SK-MEL-5 (cell line): ENCODE results near the gene ASF1B. TPM values are rescaled to one million over a fixed set of nuclear protein-coding genes. Genes with fewer than 3 reads are reported as not detected.
A peak's percentile ranks its signal among the peaks of the same experiment; 100 is the strongest.

ENCODE experiments used
- DNase-seq: peaks from one replicate; pipeline ENCODE4 v3.0.0-alpha.2; 2016; ENCODE audit warnings: low read depth, low spot score
- in situ Hi-C: cut with HindIII; loops from 2 replicates; pipeline ENCODE4 v1.10.0; 2016; ENCODE audit warnings: low sequenced_read_pairs, high pct_unique_total_duplicates, low pct_unique_long_range_greater_than_20kb
- total RNA-seq: library from RNA; depleted of rRNA; stranded (reverse); fragments of >200 nt; shearing (Covaris generic); gene quantifications from 2 replicates; pipeline ENCODE4 v1.2.3, GENCODE V29; 2014; rRNA removed

Gene ASF1B
- total RNA-seq, 1 experiment from 2014 or later, result 16.6 TPM

- DNase-seq, result peak; percentile 98
- in situ Hi-C loops, result no loop called here
Measured at GRCh38 chr19:14080887-14081796, 55.2 kb downstream of the ASF1B start.

- no peak for DNase-seq
- in situ Hi-C loops, result no loop called here
Measured at GRCh38 chr19:14078411-14078810, 58.0 kb downstream of the ASF1B start.

GRCh38 chr19:14073925-14074838, 62.2 kb downstream of the ASF1B start:
- no peak for DNase-seq
- in situ Hi-C loops, result no loop called here

DNA sequence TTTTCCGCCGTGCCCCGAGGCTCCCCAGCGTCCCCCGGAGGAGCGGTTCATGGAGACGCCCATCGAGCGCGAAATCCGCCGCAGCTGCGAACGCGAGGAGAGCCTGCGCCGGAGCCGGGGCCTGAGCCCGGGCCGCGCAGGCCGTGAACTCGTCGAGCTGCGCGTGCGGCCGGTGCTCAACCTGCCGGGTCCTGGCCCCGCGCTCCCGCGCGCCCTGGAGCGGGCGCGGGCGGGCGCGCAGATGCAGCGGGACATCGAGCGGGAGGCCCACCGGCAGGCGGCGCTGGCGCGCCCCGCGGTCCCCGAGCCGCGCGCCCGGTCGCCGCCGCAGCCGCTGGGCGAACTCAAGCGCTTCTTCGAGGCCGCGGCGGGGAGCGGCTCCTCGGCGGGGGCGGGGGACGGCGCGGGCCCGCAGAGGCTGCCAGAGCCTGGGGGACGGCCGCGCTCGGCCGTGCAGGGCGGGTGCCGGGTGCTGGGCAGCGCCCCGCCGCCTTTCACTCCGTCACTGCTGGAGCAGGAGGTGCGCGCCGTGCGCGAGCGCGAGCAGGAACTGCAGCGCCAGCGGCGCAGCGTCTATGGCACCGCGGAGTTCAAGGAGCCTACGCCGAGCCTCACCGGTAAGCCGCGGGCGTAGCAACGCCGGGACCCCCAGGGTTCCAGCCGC, 63.0 kb downstream of the ASF1B start:
- DNase-seq, result peak; percentile 58
- in situ Hi-C loops, result no loop called here

DNA sequence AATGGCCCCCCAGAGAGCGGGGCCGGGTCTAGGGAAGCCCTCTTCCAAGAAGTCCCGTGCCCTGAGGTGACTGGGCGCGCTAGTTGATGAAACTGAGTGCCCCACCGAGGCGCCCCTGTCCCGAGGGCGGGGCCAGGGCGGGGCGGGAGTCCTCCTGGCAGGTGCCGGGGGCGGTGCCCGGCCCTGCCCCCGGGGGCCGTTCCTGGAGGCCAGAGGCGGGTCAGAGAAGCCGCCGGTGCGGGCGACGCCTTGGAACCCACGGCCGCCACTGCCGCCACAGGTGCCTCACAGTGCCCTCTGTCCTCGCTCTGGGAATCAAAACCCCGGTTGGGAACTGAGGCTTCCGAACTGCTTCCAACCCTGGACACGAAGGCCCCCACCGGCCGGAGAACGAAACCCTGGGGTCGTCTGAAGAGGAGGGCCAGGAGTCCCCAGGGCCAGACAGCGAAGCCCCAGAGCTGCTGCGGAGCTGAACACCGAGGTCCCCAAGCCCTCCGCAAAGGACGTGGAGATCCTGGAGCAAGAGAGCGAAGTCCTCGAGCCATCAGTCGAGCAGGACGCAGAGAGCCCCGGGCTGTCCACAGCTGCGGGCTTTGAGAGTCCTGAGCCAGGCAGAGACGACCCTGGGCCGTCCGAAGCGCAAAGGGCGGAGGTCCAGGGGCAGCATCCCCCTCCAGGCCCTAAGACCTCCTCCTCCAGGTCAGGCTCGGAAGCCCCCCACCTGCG, 63.7 kb downstream of the ASF1B start, which contains the start of gene MISP3:
MISP3 (plus strand) TSS at position 252 of the 726 bp plus-strand sequence. CDS start 524 bp downstream, outside the sequence.
- no peak for DNase-seq
- in situ Hi-C loops, result no loop called here

DNA sequence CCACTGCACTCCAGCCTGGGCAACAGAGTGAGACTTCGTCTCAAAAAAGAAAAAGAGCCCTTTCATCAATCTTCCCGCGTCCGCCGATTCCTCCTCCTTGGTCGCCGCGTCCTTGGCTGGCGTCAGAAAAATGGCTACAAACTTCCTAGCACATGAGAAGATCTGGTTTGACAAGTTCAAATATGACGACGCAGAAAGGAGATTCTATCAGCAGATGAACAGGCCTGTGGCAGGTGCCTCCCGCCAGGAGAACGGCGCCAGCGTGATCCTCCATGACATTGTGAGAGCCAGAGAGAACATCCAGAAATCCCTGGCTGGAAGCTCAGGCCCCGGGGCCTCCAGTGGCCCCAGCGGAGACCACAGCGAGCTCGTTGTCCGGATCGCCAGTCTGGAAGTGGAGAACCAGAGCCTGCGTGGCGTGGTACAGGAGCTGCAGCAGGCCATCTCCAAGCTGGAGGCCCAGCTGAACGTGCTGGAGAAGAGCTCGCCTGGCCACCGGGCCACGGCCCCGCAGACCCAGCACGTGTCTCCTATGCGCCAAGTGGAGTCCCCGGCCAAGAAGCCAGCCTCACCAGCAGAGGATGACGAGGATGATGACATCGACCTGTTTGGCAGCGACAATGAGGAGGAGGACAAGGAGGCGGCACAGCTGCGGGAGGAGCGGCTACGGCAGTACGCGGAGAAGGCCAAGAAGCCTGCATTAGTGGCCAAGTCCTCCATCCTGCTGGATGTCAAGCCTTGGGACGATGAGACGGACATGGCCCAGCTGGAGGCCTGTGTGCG, 65.9 kb downstream of the ASF1B start:
- DNase-seq, result no peak
- in situ Hi-C loops, result no loop called here

Other genes starting within 250 kb of the ASF1B start
- gene BRME1, start 230.5 kb downstream of the ASF1B start, total RNA-seq, result 0.56 and 1.1 TPM in 2 replicates
- 10.5 and 11.0 TPM in 2 replicates for gene CC2D1A, start 230.4 kb downstream of the ASF1B start, total RNA-seq
- gene PODNL1, start 198.2 kb downstream of the ASF1B start, total RNA-seq, result not detected in 2 replicates
- 8.3 and 9.3 TPM in 2 replicates for gene DCAF15, start 184.1 kb downstream of the ASF1B start, total RNA-seq
- gene RFX1, start 130.3 kb downstream of the ASF1B start, total RNA-seq, result 0.87 and 0.90 TPM in 2 replicates
- not detected in 2 replicates for gene RLN3, start 108.4 kb downstream of the ASF1B start, total RNA-seq
- 2.6 and 4.3 TPM in 2 replicates for gene IL27RA, start 104.8 kb downstream of the ASF1B start, total RNA-seq
- not detected in 2 replicates for gene PALM3, start 74.5 kb downstream of the ASF1B start, total RNA-seq
- 0.53 and 0.77 TPM in 2 replicates for gene MISP3, start 63.8 kb downstream of the ASF1B start, total RNA-seq
- not detected in 2 replicates for gene C19orf67, start 50.8 kb downstream of the ASF1B start, total RNA-seq
- gene SAMD1, start 45.8 kb downstream of the ASF1B start, total RNA-seq, result 17.2 and 25.9 TPM in 2 replicates
- 15.3 and 19.7 TPM in 2 replicates for gene PRKACA, start 18.8 kb downstream of the ASF1B start, total RNA-seq
- 5.0 and 8.1 TPM in 2 replicates for gene ADGRL1, start 69.6 kb upstream of the ASF1B start, total RNA-seq
- 11.3 and 14.2 TPM in 2 replicates for gene ADGRE5, start 244.9 kb upstream of the ASF1B start, total RNA-seq